Measurements from ENCODE around the gene GPR162. TPM values are rescaled to one million over a fixed set of nuclear protein-coding genes. Genes with fewer than 3 reads are reported as not detected.
"Not testable (repeated sequence)": the region's sequence is repeated elsewhere in the genome, so short reads cannot be mapped to it uniquely, and the experiment has no call there.

GPR162 gene
- total RNA-seq, 4 donors from 2014 or later: 3.7 to 12.1 (median 10.0) TPM

GRCh38 chr12:6863033-6863432, 41.4 kb downstream of the GPR162 start:
- no peak for DNase-seq (ENCODE audit: extremely low spot score)

GRCh38 chr12:6863586-6864321, 42.1 kb downstream of the GPR162 start:
- Histone ChIP-seq H3K4me3 (no peak overlapping the region), H3K4me1 (peaks cover 13 to 17% (median 16%) of the 10 kb centered on the region in 4 donors), H3K9me3 (no peaks in the 10 kb centered on the region), H3K27me3 (no peaks in the 10 kb centered on the region), H3K36me3 (peaks cover 44 to 75% (median 72%) of the 10 kb centered on the region in 4 donors), H3K27ac (replicated peaks in 1 of 4) (no peak overlapping the region)
- intact Hi-C loops (cut with DNase I): loop anchor here (5.0 kb wide), 1 partner anchor 44 kb away; no protein-coding TSS in a partner anchor
- WGBS: 97% methylated on average over 10 of the region's 16 CpGs
- no peak for DNase-seq (ENCODE audit: extremely low spot score)
- no peak for TF ChIP-seq EP300 (IDR thresholded peaks at IDR 0.05)
- TF ChIP-seq POLR2AphosphoS5 (IDR thresholded peaks at IDR 0.05): no peak
- TF ChIP-seq POLR2A (IDR thresholded peaks at IDR 0.05; ENCODE audit: low read depth): no peak
- TF ChIP-seq, protein P1, sequence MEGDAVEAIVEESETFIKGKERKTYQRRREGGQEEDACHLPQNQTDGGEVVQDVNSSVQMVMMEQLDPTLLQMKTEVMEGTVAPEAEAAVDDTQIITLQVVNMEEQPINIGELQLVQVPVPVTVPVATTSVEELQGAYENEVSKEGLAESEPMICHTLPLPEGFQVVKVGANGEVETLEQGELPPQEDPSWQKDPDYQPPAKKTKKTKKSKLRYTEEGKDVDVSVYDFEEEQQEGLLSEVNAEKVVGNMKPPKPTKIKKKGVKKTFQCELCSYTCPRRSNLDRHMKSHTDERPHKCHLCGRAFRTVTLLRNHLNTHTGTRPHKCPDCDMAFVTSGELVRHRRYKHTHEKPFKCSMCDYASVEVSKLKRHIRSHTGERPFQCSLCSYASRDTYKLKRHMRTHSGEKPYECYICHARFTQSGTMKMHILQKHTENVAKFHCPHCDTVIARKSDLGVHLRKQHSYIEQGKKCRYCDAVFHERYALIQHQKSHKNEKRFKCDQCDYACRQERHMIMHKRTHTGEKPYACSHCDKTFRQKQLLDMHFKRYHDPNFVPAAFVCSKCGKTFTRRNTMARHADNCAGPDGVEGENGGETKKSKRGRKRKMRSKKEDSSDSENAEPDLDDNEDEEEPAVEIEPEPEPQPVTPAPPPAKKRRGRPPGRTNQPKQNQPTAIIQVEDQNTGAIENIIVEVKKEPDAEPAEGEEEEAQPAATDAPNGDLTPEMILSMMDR (IDR thresholded peaks at IDR 0.05): no peak

More at GRCh38 chr12:6863033-6863432, 41.4 kb downstream of the GPR162 start:
- no peaks in the 10 kb centered on the region for H3K27me3 ChIP-seq
- no peak overlapping the region for H3K4me3 ChIP-seq
- H3K4me1 ChIP-seq: peaks cover 7 to 10% (median 9%) of the 10 kb centered on the region in 4 donors
- TF ChIP-seq EP300 (IDR thresholded peaks at IDR 0.05) (no peak), POLR2AphosphoS5 (IDR thresholded peaks at IDR 0.05) (no peak), POLR2A (IDR thresholded peaks at IDR 0.05; ENCODE audit: low read depth) (no peak)
- TF ChIP-seq, protein P1 (IDR thresholded peaks at IDR 0.05): no peak
- no peaks in the 10 kb centered on the region for H3K9me3 ChIP-seq
- intact Hi-C loops (cut with DNase I): loop anchor here (5.0 kb wide), 1 partner anchor 44 kb away; no protein-coding TSS in a partner anchor
- H3K36me3 ChIP-seq: peaks cover 51 to 82% (median 78%) of the 10 kb centered on the region in 4 donors
- H3K27ac ChIP-seq (replicated peaks in 1 of 4): no peak overlapping the region
- 96% methylated on average over 11 of the region's 11 CpGs for WGBS

- WGBS: 96% methylated on average over 5 of the region's 5 CpGs
These were observed 43.7 kb downstream of the GPR162 start for GRCh38 chr12:6865307-6865706.

DNA sequence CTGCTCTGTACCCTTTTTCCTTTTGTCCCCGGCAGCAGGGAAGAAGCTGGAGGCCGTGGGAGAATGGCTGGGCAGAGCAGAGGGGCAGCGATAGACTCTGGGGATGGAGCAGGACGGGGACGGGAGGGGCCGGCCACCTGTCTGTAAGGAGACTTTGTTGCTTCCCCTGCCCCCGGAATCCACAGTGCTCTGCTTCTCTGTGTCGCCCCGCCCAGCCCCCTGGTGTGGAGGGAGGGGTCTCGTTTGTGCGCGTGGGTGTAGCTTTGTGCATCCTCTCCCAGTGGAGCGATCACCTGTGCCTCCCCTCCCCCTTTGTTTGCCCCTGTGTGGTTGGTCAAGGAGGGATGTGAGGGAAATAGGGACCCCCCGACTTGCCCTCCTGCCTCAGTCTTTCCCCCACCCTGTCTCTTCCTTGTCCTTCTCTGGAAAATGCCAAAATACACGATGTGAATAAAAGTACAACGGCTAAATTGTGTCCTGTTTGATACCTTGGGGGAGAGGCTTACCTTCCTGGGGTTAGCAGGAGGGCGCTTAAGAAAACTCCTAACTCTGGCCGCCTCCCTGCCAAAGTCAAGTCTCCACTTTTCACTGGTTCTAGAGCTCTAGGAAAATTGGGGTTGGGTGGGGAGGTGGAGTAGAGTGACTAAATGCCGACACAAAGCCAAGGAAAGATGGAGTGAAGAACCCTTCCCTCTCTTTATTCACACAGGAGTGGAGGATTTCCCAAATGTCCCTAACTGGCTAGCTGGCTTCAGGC, 44.7 kb downstream of the GPR162 start:
- TF ChIP-seq POLR2AphosphoS5 (IDR thresholded peaks at IDR 0.05) (no peak), POLR2A (IDR thresholded peaks at IDR 0.05; ENCODE audit: low read depth) (no peak), EP300 (IDR thresholded peaks at IDR 0.05) (no peak)
- TF ChIP-seq, protein P1 (IDR thresholded peaks at IDR 0.05): no peak
- WGBS: 80% methylated on average over 18 of the region's 19 CpGs
- Histone ChIP-seq H3K27me3 (no peaks in the 10 kb centered on the region), H3K4me3 (peak overlapping the region; percentile 80 to 97 (median 86)), H3K27ac (replicated peaks in 1 of 4) (peak overlapping the region; percentile 98 to 99 (median 98)), H3K4me1 (peaks cover 32 to 43% (median 41%) of the 10 kb centered on the region in 4 donors), H3K36me3 (peaks cover 31 to 72% (median 68%) of the 10 kb centered on the region in 4 donors), H3K9me3 (no peaks in the 10 kb centered on the region)
- intact Hi-C loops (cut with DNase I): no loop called here
- no peak for DNase-seq (ENCODE audit: extremely low spot score)

More at GRCh38 chr12:6865307-6865706, 43.7 kb downstream of the GPR162 start:
- intact Hi-C loops (cut with DNase I); H3K9me3 ChIP-seq; H3K27me3 ChIP-seq; DNase-seq (ENCODE audit: extremely low spot score); H3K4me3 ChIP-seq; H3K27ac ChIP-seq (replicated peaks in 1 of 4): not testable (repeated sequence)
- H3K4me1 ChIP-seq: peaks cover 25 to 33% (median 32%) of the 10 kb centered on the region in 4 donors
- H3K36me3 ChIP-seq: peaks cover 36 to 72% (median 68%) of the 10 kb centered on the region in 4 donors

DNA sequence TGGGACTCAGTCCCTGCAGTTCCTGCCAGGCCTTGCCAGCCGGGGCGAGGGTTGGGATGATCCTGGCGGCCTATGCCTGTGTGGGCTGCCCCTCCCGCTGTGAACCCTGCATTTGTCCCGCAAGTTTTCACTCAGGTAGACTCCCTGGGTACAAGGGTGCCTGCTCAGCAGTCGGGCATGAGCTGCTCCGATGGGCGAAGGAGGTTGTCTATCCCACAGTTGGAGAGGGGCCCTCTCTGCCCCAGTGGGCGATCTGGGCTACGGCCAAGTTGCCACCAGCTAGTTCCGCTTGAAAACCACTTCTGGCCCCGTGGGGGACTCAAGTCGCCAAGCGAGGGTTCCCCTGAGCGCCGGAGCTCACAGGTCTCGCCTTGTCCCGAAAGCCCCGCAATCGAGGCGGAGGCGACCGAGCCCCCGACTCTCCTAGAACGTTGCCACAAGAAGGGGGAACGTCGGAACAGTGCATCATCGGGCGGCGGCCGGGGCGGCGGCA, 45.3 kb downstream of the GPR162 start:
- Histone ChIP-seq H3K4me3 (peak overlapping the region; percentile 80 to 97 (median 86)), H3K36me3 (peaks cover 25 to 68% (median 65%) of the 10 kb centered on the region in 4 donors), H3K27me3 (no peaks in the 10 kb centered on the region), H3K9me3 (no peaks in the 10 kb centered on the region), H3K27ac (replicated peaks in 1 of 4) (peak overlapping the region; percentile 98 to 99 (median 98)), H3K4me1 (peaks cover 38 to 49% (median 47%) of the 10 kb centered on the region in 4 donors)
- TF ChIP-seq, protein P1 (IDR thresholded peaks at IDR 0.05): no peak
- no peak for TF ChIP-seq POLR2AphosphoS5 (IDR thresholded peaks at IDR 0.05)
- no peak for TF ChIP-seq EP300 (IDR thresholded peaks at IDR 0.05)
- TF ChIP-seq POLR2A (IDR thresholded peaks at IDR 0.05; ENCODE audit: low read depth): no peak
- DNase-seq (ENCODE audit: extremely low spot score): peak; percentile 94
- intact Hi-C loops (cut with DNase I): no loop called here
- 1% methylated on average over 15 of the region's 33 CpGs for WGBS

All from esophagus muscularis mucosa (tissue), 4 donors.